Ishikawa (cell line): Measurements from ENCODE around the gene MSH2.

Experiments used
- CEBPB ChIP-seq: IDR thresholded peaks from 2 replicates; pipeline ENCODE4 v1.6.1; 2012
- CREB1 ChIP-seq: IDR thresholded peaks from 2 replicates; pipeline ENCODE4 v1.6.1; 2012; ENCODE audit warnings: low read depth
- EP300 ChIP-seq: IDR thresholded peaks from 2 replicates; pipeline ENCODE4 v1.6.1; 2012; ENCODE audit warnings: borderline replicate concordance
- MAX ChIP-seq: IDR thresholded peaks from 2 replicates; pipeline ENCODE4 v1.6.1; 2012
- NFIC ChIP-seq: IDR thresholded peaks from 2 replicates; pipeline ENCODE4 v1.6.1; 2012
- REST ChIP-seq: IDR thresholded peaks from 2 replicates; pipeline ENCODE4 v1.6.1; 2012; ENCODE audit warnings: low read depth, mild to moderate bottlenecking
- TAF1 ChIP-seq: IDR thresholded peaks from 2 replicates; pipeline ENCODE4 v1.6.1; 2012; ENCODE audit warnings: low read depth, mild to moderate bottlenecking
- TCF12 ChIP-seq: IDR thresholded peaks from 2 replicates; pipeline ENCODE4 v1.6.1; 2012; ENCODE audit warnings: low read depth
- USF1 ChIP-seq: IDR thresholded peaks from 2 replicates; pipeline ENCODE4 v1.6.1; 2012
- YY1 ChIP-seq: IDR thresholded peaks from 2 replicates; pipeline ENCODE4 v1.6.1; 2012; ENCODE audit warnings: low read depth
- ZBTB7A ChIP-seq: IDR thresholded peaks from 2 replicates; pipeline ENCODE4 v1.6.1; 2012; ENCODE audit warnings: low read depth

GRCh38 chr2:47438106-47438505, 35.1 kb downstream of the MSH2 start:
- no peak for TF ChIP-seq ZBTB7A
- no peak for TF ChIP-seq NFIC
- TF ChIP-seq TCF12: no peak
- no peak for TF ChIP-seq EP300
- no peak for TF ChIP-seq CEBPB
- no peak for TF ChIP-seq TAF1
- TF ChIP-seq USF1: no peak
- TF ChIP-seq REST: no peak
- TF ChIP-seq CREB1: no peak
- no peak for TF ChIP-seq MAX
- no peak for TF ChIP-seq YY1
